GM12891 (cell line): ENCODE measurements around the gene ABCC9.

ENCODE experiments used
- PAX5 ChIP-seq: IDR thresholded peaks from 2 replicates; pipeline ENCODE4 v1.6.1; 2011; ENCODE audit warnings: low read length, moderate library complexity, mild to moderate bottlenecking; ENCODE audit not compliant: insufficient read depth, severe bottlenecking
- POLR2A ChIP-seq: IDR thresholded peaks from 2 replicates; pipeline ENCODE4 v1.6.1; 2011; ENCODE audit warnings: low read depth, low read length, control low read depth
- POLR2AphosphoS5 ChIP-seq: IDR thresholded peaks from 2 replicates; pipeline ENCODE4 v1.6.1; 2011; ENCODE audit warnings: low read depth, low read length, control low read depth
- SPI1 ChIP-seq: IDR thresholded peaks from 2 replicates; pipeline ENCODE4 v1.6.1; 2011; ENCODE audit warnings: low read depth, low read length, control low read depth
- TAF1 ChIP-seq: IDR thresholded peaks from 2 replicates; pipeline ENCODE4 v1.6.1; 2011; ENCODE audit warnings: low read depth, low read length, control low read depth

DNA sequence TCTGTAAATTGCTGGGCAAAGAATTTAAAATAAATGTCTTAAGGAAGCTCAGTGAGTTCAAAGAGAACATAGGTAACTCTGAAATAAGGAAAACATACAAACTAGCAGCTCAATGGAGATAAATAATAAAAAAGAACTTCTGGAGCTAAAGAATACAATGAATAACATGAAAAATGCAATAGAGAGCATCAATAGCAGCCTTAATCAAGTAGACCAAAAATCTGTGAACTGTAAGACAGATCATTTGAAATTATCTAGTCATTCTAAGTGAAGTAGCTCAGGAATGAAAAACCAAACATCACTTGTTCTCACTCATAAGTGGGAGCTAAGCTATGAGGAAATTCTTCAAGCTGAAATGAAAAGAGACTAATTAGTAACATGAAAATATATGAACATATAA is 5.8 kb upstream of the ABCC9 start:
- TF ChIP-seq POLR2A (no peak), POLR2AphosphoS5 (no peak), TAF1 (no peak), SPI1 (no peak), PAX5 (no peak)
